Suppressor macrophage (primary cell): ENCODE measurements around the gene BICD2.

ENCODE experiments used
- DNase-seq, 4 experiments: peaks; one replicate each; pipeline ENCODE4 v3.0.0-alpha.2; 2020 to 2022

BICD2 gene

DNA sequence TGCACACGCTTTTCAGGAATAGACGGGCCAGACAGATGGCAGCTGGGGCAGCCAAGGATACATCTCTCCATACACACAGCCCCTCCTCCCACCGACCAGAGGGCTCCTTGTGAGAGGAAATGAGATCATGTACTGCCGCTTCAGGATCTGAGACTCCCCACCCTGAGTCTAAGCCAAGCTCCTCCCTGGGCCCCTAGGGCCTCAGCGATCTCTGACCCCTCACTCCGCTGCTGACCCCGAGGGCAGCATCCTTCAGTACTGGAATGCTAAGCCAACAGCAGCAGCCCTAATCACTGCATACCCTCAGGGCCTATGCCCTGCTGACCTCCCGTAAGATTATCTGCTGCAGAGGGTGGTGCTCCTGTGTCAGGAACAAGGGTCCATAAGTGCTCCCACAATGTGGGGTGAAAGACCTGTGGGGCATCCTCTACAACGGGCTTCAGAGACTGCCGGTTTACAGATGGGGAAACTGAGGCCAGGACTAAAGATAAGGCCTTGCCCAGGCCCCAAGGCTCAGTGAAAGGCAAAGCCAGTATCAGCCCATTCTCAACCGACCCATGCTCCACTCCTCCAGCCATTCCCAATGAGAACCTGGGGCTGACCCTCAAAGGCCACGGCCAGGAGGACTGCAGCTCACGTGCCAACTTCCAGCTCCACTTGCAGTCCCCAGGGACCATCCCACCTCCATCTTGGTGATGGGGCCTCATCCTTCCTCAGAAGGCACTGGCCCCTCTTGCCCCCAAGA lies 37.5 kb downstream of the BICD2 start:
- no peak for DNase-seq

DNA sequence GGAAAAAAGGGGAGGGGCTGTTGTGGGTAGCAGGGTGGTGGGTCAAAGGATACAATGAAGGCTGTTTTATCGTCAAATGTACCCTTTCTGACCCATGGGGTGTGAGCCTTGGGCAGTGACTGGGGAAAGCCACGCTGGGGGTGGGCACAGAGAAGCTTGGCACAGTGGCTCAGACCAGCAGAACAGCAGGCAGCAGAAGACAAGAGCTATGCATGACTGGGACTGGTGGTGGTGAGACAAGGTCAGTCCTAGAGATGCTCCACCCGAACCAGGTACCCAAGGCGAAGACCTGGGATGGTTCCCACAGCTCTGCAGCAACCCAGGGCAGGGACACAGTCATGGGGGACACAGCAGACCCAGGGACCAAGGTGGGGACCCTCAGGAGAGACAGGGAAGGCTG lies 38.3 kb downstream of the BICD2 start:
- no peak for DNase-seq

DNA sequence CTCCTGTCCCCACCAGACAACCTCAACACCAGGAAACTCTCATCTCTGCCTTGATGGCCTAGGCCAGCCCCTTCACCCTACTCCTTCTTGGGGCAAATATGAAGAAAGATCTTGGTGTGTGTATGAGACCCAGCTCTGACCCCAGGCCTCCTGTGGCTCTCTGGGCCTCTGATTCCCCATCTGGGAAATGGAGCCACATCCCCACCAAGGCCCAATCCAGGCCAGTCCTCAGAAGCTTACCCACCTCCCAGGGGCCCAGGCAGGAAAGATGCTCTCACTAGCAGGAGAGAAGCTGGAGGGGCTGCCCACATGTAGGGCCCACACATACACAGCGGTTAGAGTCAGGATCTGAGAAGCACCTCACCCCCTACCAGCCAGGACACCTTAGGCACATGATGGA lies 38.9 kb downstream of the BICD2 start:
- no peak for DNase-seq

DNA sequence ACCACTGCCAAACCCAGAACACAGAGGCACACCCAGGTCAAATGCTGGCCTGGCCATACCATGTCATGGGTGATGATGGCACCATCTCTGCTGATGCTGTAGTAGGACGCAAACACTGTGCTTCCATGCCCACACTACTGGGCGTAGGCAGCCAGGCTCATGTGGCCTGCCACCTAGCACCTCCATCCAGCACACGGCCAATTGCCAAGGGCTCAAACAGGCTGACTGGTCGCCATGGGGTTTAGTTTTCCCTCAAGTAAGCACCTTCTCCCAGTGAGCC lies 39.4 kb downstream of the BICD2 start:
- no peak for DNase-seq

DNA sequence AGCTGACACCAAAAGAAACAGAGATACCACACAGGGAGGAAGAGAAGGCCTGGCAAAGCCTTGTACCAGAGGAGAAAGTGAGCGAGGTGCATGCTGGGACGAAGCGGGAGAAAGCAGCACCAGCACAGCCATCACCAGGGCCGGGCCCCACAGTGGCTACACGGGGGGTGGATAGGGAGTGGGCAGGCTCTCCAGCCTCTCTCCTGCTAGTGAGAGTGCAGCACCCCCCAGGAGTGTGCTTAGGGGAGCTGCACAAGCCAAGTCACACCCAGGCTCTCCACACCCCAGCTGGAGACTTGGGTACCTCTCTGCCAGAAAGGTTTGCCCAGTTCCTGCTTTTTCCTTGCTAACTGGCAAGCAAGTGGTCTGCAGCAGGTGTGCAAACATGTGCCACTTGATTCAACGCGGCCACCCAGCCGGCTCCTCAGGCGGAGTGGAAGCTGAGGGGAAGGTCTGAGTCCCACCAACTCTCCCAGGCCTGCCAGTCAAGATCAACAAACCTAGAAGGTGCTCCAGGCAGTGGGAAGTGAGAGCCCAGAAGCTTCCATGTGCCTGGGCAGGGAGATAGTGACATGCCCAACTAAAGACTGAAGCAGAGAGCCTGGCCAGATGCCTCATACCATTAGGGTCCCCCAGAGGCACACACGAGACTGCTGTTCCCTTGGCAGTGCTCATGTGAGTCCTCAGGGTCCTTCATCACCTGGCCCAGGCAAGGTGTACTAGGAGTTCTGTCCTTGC lies 39.9 kb downstream of the BICD2 start:
- no peak for DNase-seq

DNA sequence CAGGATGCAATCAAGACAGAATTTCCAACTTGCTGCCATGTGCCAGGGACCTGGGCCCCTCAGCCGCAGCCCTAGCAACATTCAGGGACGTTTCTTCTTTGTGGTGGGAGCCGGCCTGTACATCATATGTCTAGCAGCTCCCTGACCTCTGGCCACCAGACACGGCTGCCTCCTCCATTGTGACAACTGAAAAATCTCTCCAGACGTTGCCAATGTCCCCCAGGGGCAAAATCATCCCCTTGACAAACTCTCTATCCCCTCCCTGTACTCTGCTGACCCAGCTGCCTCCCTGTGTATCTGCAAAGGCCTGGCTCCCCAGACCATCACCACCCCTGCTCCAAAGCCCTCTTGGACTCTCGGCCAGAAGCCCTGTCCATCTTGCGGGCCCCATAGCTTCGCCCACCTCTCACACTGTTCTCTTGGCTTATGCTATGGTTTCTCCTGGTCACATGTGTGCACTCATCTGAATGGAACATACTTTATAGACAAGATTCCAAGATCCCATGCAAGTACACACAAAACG lies 40.8 kb downstream of the BICD2 start:
- no peak for DNase-seq

DNA sequence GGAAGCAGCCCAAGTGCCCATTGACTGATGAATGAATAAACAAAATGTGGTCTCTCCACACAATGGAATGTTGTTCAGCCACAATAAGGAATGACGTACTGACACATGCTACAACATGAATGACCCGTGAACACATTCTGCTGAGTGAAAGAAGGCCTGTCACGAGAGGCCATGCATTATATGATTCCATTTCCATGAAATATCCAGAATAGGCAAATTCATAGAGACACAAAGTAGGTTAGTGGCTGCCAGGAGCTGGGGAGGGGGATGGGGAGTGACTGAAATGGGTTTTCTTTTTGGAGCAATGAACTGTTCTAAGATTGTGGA lies 41.4 kb downstream of the BICD2 start:
- no peak for DNase-seq

DNA sequence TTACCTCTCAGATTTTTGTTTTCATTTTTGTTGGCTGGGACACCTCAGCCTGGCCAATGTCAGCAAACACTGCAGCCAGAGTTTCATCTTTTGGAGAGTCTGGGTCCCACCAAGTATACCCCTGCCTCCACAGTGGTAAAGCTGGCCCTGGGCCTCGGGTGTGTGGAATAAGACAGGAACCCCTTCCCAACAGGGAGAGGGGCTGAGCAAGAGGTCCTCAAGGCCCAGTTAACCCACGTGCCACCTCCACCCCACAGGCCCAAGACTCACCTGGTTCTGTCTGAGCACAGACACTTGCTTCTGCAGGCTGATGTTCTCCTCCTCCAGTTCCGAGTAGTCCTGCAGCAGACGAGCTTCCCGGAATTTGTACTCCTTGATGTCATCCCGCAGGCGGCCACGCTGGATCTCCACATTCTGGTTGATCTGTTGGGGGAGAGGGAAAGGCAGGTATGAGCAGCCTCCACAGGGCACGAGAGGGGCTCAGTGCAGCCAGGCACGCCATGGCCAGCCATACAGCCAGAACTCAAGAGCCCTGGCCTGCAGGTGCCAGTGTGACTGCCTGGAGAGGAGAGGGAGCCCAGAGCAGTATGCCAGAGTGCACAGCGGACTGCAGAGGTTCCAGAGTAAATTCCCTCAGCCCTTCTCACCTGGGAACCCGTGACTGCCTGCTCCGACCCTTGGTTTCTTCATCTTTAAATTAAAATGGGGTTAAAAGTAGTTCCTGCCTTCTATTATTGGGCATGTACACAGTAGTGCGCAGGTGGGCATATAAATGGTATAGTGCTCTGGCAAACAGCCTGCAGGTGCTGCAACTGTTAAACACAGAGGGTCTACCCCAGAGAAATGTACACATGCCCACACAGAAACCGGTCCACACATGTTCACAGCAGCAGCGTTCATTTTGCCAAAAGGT lies 42.0 kb downstream of the BICD2 start:
- no peak for DNase-seq

DNA sequence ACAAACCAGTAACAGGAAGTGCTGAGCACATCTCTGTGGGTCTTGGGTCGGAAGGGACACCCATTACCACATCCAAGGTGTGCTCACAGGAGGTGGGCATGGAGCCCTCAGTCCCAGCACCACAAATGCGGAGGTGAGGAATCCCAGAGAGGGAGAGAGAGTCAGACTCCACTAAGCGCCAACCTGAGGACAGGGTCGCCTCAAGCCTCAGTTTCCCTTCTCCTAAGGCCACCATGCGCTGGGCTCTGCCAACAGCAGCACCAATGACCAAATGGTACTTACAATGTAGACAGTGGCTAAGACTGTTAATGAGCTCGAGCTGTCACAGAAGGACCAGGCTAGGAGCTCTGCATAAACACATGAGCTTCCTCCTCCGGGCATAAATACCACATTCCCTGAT lies 43.1 kb downstream of the BICD2 start:
- no peak for DNase-seq

DNA sequence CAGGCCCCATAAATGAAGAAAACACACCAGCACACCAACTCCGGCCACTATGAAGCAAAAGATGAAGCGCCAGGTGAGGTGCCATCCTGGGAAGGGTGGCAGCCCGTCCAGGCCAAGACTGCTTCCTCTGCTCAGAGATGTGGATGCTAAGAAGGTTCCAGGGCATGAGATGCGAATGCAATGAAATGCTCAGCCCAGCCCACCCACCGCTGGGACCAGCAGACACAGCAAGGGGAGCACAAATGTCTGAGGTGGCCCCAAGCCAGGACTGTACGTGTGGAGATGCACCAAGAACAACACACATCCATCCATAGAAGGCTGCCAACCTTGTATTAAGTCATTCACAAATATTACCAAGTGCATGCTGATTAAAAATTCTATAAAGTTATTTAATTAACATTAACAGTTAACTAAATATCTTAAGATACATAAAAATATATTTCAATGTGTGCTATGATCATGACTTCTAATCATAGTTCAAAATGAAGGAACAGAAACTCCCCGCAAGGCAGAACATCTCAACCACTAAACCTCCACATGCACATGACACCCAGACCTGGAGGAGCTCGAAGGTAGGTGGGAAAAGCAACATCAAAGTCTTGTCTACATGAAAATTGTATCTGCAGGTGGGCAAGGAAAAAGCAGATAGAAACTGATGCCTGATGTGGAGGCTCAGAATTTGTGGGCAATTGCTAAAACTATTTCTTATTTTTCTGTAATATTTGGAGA lies 43.7 kb downstream of the BICD2 start:
- DNase-seq = no peak

DNA sequence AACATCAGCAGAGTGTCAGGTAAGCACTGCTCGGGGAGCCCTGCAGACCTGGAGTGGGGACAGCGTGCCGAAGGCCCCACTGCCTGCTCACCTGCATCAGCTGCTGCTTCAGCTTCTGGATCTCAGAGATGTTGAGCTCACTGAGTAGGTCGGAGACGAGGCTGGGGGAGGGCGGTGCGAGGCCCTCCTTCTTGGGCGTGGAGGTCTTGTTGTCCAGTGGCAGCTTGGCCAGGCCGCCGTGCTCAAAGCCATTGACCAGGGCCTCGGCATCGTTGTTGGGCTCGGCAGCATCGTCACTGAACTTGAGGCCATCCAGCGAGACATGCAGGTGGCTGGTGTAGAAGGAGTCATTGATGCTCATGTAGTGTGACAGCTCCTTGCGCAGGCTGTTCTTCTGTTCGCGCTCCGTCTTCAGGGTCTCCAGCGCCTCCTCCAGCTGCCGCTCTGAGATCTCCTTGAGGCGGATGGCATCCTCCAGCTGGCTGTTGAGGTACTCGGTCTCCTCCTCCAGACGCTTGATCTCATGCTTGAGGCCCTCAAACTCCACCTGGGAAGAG lies 44.3 kb downstream of the BICD2 start:
- DNase-seq = no peak

DNA sequence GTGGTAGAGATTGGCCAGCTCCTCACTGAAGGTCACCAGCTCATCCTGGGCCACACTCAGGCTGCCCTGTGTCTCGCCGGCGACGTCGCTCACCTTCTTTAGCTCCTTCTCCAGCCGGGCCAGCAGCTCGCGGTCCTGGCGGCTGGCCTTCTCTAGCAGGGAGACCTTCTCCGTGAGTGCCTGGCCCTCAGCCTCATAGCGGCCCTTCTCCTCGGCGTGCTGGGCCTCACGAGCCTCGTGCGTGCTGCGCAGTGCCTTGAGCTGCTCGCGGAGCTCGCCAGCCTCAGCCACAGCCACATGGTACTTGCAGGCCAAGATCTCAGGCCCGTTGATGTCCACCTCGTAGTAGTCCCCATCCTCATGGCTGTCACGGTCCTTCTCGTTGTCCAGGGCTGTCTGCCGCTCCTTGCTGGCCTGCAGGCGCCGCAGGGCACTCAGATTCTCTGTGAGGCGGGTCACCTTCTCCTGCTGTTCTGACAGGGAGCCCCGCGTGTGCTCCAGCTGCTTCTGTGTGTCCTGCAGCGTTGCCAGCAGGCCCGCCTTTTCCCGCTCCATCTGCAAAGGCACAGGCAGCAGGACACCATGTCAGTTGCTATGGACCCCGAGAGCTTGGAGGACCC lies 45.5 kb downstream of the BICD2 start:
- DNase-seq = no peak

DNA sequence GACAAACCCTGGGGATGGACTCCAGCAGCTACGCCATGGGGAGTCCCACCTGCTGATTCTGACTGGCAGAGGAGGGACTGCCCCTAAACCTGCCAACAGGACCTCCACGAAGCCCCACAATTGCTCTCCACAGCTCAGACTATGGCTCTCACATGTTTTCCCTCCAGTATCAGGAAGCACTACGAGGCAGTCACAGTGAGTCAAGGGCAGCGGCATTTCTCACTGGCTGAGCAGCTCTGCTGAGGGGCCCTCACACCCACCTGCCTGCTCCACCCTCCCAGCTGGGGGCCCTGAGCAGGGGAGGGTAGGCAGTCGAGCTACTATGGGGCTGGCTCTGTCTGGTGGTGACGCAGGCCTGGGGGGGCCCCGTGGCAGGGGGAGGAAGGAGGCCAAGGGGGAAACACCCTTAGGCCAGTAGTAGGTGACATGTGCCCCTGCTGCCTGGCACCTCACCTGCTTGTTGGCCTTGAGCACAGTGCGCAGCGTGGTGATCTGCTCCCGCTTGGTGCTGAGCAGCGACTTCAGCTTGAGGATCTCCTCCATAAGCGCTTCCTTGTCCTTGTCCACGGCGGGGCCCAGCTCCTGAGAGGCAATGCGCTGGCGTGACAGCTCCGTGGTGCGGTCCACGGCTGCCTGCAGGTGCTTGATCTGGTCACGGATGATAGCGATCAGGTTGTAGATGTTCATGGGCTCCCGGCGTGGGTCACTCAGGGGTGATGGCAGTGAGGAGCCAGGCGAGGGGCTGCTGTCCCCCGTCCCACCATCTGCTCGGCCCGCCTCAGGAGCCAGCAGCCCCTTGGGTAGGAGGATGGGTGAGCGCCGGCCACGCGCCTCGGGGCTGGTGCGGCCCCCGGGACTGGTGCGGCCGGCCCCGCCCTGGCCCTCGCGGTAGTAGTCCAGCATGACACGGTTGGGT lies 46.3 kb downstream of the BICD2 start:
- DNase-seq = no peak

DNA sequence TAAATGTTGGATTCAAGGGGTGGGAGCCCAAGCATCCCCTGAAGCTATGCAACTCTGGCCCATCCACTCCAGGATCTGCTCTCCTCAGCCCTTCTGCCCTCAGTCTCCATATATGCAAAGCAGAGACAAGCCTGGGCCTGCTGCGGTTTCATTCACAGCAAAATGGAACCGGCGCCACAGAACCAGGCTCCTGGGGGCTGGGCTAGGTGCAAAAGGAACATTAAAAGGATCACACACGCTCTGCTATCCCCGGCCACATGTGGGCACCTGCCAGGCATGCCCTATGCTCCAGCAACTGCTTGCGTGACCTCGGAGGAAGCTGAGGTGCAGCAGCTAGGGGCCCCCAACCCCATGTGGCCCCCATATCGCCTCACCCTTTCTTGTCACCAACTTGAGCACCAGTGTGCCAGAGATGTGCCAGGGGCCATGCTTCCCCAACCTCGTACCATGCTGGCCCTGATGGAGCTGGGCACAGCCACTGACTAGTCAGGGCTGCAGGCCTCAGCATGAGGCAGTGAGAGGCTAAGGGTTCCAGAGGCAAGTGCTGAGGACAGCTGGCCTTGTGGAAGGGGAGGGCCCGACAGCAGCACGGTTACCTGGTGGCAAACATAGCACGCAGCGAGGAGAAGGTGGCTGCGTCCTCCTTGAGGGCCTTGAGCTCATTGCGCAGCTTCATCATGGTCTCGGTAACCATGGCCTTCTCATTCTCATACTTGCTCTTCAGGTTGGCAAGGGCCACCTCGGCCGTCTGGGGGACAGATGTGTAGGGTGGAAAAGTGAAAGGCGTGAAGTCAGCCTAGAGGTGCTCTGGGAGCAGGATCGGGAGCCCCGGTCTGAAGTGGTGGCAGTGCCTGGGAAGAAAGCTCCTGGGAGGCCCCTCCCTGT lies 47.2 kb downstream of the BICD2 start:
- DNase-seq = no peak

DNA sequence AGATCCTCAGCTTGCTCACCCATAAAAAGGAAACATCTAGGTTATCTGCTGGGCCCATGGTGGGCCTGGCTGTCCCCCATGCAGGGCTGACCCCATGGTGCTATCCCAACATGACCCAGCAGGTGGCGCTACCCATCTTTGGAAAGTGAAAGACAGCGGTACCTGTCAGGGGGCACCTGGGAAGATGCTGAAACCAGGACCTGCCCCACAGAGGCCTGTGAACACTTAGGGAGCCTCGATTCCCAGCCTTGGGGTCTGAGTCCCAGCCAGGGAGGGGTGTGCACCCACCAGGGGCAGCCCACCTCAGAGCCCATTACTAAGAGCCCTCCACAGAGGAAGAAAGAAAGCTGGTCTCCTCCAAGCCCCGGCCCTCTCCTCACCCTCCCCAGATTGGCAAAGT lies 48.1 kb downstream of the BICD2 start:
- peak; percentile 58 to 81 (median 71) for DNase-seq

DNA sequence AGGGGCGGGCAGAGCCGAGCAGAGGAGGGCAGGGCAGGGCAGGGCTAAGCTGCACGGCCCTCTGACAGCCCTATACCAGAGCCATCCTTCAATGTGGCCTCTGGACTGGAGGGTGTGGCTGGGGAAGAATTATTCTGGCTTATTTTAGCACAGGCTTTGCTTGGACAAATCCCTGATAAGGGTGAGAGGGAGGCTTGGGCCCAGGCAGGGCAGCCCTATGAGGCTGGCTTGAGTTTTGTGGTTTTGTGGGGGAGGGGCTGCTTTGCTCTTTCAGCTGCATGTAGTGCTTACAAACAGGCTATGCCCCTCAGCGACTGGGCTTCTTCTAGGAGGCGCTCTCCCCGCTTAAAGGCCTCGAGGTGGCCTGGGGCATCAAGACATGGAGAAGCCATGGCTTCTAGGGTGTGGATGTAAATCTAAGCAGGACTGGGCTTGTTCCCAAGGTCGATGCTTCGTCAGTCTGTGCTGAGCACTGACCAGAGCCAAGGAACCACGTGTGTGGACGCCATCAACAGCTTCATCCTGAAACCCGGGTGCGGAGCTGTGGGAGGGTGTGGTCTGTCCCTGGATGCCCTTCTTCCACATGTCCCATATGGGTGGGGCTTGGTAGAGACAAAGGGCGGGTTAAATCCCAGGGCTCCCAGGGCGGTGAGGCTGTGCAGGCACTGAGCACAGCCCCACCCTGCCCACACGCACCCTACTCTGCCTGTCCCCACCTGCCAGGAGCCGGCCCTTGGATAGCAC lies 49.0 kb downstream of the BICD2 start:
- no peak for DNase-seq

DNA sequence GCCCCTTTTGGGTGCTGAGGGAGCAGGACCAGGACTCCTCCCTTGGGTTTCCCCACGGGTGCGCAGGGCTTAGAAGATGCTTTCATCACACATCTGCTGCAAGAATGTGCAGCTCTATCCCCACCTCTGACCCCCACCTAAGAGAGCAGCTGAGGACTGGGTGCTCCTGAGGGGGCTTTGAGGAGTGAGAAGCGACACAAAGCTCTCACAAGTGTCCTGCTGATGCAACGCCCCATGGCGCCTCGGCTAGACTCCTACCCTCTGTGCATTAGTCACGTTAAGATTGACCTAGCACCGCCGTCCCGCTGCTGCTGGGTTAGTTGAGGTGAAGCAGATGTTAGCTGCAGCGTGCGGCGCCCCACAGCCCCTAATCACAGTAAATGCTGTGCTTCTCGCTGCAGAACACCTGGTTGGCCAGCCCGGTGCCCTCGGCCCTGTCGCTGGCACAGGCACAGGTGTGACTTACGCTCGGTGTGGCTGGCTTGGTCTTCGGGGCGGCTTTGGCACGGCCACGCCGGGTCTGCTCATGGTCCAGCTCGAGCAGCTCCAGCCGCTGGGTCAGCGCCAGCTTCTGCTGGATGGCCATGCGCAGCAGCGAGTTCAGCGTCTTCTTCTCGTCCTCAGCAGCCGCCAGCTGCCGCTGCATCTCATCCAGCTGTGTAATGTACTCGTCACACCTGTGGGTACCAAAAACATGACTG lies 49.7 kb downstream of the BICD2 start:
- no peak for DNase-seq

DNA sequence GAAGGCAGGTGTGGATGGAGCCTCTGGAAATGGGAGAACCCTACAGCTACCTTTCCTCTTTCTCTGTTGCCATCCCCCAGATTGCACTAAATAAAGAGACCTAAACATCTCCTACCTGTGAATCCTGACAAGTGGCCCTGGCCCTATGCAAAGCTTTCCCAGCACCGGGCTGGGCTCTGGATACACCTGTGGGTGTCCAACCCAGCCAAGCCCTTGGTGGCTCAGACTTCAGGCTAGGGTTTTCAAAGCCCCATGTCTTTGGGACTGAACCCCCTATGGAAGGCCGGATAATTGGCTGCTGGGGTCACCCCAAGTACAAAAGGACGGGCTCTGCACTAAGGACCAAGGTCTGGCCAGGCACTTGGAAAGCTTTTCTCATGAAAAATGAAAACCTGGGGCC lies 50.6 kb downstream of the BICD2 start:
- DNase-seq = no peak
